HFFc6 (cell line): ENCODE results near the gene NLRP3. TPM values are rescaled to one million over a fixed set of nuclear protein-coding genes. Genes with fewer than 3 reads are reported as not detected.

Source experiments
- DNase-seq: peaks from one replicate; pipeline ENCODE4 v3.0.0-alpha.2; 2018
- H3K27ac Mint-ChIP-seq: 2 replicates; pipeline ENCODE4 v1.8.0; 2020; ENCODE audit warnings: mild to moderate bottlenecking, mixed read lengths
- H3K27me3 Mint-ChIP-seq: 2 replicates; pipeline ENCODE4 v1.8.0; 2021; ENCODE audit warnings: mild to moderate bottlenecking, moderate library complexity, mixed read lengths; ENCODE audit not compliant: insufficient read depth
- H3K36me3 Mint-ChIP-seq: 2 replicates; pipeline ENCODE4 v1.8.0; 2021; ENCODE audit warnings: low read depth, mixed read lengths
- H3K4me1 Mint-ChIP-seq: 2 replicates; pipeline ENCODE4 v1.8.0; 2020; ENCODE audit warnings: low read depth, mixed read lengths
- H3K4me3 Mint-ChIP-seq: 2 replicates; pipeline ENCODE4 v1.8.0; 2020; ENCODE audit warnings: mild to moderate bottlenecking, moderate library complexity, mixed read lengths
- H3K9me3 Mint-ChIP-seq: 2 replicates; pipeline ENCODE4 v1.8.0; 2020; ENCODE audit warnings: mild to moderate bottlenecking, mixed read lengths
- total RNA-seq, 6 experiments: library from RNA; stranded (reverse); fragmentation: NEBNext Ultra II Directional; extraction: Animal tissue kit (Norgen Biotek cat#: 25700); gene quantifications; 2 replicates in 1 of 6; 3 replicates in 5 of 6; pipeline ENCODE4 v1.2.3, GENCODE V29; 2021
- TF ChIP-seq, protein P1 (sequence below): fragments of 200-600 bp; sonication (generic); IDR thresholded peaks from 2 replicates; pipeline ENCODE4 v1.5.0; 2021; ENCODE audit warnings: antibody characterized with exemption, mild to moderate bottlenecking

The NLRP3 gene
- total RNA-seq, 6 experiments from 2014 or later: 0.33 to 5.2 (median 4.3) TPM

DNA sequence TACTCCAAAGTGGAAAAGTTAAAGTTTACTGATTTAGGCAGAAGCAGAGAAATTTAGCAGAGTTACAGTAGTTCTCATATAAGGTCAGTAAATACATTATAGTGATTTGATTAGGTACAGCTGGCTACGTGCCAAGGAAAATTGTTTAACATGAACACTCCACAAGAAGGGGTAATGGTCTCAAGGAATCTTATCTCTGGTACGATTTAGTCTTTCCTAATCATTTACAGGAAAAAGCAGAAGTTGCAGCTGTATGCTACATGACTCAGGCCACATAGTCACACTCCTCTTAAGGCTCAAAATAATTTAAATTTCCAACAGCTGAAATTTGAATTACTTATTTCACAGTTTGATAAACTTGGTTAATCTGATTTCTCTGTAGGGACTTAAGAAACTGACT, 78.8 kb downstream of the NLRP3 start:
- H3K27ac Mint-ChIP-seq: no peak overlapping the region

DNA sequence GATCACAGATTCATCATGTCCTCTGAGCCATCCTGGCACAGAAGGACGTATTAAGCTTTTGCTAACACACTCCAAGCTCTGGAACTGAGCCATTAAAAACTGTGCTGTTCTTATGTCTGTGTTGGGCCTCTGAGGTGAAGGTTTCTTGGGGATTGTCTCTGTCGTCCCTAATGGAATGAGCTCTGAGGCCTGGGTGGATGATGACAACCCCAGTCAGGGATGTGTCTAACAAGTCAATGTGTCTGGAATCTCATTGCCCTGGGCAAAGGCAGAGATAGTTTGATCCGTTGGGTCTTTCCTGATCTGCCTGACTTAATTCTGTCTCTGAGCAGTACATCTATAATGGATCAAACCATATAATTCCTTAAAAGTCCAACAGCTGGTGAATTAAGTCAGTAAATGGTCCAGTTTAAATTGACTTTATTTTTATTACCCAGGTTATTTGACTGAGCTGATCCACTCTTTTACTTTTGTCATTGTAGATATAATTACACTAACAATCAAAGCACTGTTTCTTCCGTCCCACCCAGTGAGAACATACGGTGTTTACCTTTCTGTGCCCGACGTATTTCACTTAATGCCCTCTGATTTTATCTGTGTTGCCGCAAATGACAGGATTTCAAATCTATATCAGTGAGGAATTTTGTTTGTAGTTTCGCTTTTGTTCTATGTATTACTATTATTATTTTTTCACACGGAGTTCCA, 80.8 kb downstream of the NLRP3 start:
- TF ChIP-seq, protein P1, sequence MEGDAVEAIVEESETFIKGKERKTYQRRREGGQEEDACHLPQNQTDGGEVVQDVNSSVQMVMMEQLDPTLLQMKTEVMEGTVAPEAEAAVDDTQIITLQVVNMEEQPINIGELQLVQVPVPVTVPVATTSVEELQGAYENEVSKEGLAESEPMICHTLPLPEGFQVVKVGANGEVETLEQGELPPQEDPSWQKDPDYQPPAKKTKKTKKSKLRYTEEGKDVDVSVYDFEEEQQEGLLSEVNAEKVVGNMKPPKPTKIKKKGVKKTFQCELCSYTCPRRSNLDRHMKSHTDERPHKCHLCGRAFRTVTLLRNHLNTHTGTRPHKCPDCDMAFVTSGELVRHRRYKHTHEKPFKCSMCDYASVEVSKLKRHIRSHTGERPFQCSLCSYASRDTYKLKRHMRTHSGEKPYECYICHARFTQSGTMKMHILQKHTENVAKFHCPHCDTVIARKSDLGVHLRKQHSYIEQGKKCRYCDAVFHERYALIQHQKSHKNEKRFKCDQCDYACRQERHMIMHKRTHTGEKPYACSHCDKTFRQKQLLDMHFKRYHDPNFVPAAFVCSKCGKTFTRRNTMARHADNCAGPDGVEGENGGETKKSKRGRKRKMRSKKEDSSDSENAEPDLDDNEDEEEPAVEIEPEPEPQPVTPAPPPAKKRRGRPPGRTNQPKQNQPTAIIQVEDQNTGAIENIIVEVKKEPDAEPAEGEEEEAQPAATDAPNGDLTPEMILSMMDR: no peak
- H3K27ac Mint-ChIP-seq: no peak overlapping the region
- H3K4me3 Mint-ChIP-seq: peak overlapping the region; percentile 9; the same call in 1 of the 2 replicates
- H3K4me1 Mint-ChIP-seq: peaks cover 5% of the 10 kb centered on the region; the same call in 1 of the 2 replicates
- no peaks in the 10 kb centered on the region for H3K36me3 Mint-ChIP-seq
- peaks cover under 1% of the 10 kb centered on the region; the same call in 1 of the 2 replicates for H3K27me3 Mint-ChIP-seq
- peaks cover 4% of the 10 kb centered on the region; the same call in 1 of the 2 replicates for H3K9me3 Mint-ChIP-seq
- DNase-seq: no peak

More for the DNA sequence above, 78.8 kb downstream of the NLRP3 start:
- Mint-ChIP-seq H3K9me3 (peaks cover 9% of the 10 kb centered on the region; the same call in 1 of the 2 replicates), H3K36me3 (no peaks in the 10 kb centered on the region), H3K27me3 (peaks cover 6% of the 10 kb centered on the region), H3K4me1 (peaks cover 5% of the 10 kb centered on the region; the same call in 1 of the 2 replicates), H3K4me3 (no peak overlapping the region)
- TF ChIP-seq, protein P1: no peak
- DNase-seq: no peak

Other genes with a start within 250 kb of the NLRP3 start
- 10 to 100 TPM; 10.3 to 17.2 (median 14.0) TPM for gene ZNF124, start 244.2 kb upstream of the NLRP3 start, total RNA-seq
- not detected for gene VN1R5, start 160.1 kb upstream of the NLRP3 start, total RNA-seq
- gene ZNF496, start 84.3 kb upstream of the NLRP3 start, total RNA-seq: 10 to 100 TPM; 13.7 to 19.9 (median 17.1) TPM
- gene OR2B11, start 41.9 kb downstream of the NLRP3 start, total RNA-seq: not detected
- not detected for gene OR2C3, start 120.3 kb downstream of the NLRP3 start, total RNA-seq
- not detected for gene GCSAML, start 133.0 kb downstream of the NLRP3 start, total RNA-seq
- gene OR2G2, start 172.2 kb downstream of the NLRP3 start, total RNA-seq: not detected
- not detected for gene OR2G3, start 189.4 kb downstream of the NLRP3 start, total RNA-seq